Measurements from ENCODE around the gene RFX4. TPM values are rescaled to one million over a fixed set of nuclear protein-coding genes. Genes with fewer than 3 reads are reported as not detected.
"Not testable (repeated sequence)": the region's sequence is repeated elsewhere in the genome, so short reads cannot be mapped to it uniquely, and the experiment has no call there.

Gene RFX4
- total and polyA plus RNA-seq, 2 of the 13 experiments (the other 11 are each of a cell fraction or from before 2014, with no cell fraction given) = not detected

GRCh38 chr12:106690569-106691305 lies 107.9 kb downstream of the RFX4 start:
- DNase-seq (ENCODE audit: low spot score) (no peak), ATAC-seq (no peak), FAIRE-seq (no peak)
- in situ Hi-C loops (cut with HindIII; ENCODE audit: extremely low pct_ligation_motif_present, low pct_unique_long_range_greater_than_20kb) = no loop called here
- Histone ChIP-seq H2AFZ (ENCODE audit: low read length) (no peak overlapping the region), H3K79me2 (ENCODE audit: insufficient read depth, low read length) (no peaks in the 10 kb centered on the region), H3K36me3 (replicated peaks in 1 of 2; ENCODE audit: control insufficient read depth in 1 of 2, insufficient read depth in 2 of 2, low read length in 2 of 2) (no peaks in the 10 kb centered on the region), H3K4me3 (replicated peaks in 1 of 3; ENCODE audit: insufficient read depth in 1 of 3, low read depth in 2 of 3, low read length in 3 of 3) (no peak overlapping the region), H4K20me1 (ENCODE audit: insufficient read depth, low read length) (no peaks in the 10 kb centered on the region), H3K4me2 (ENCODE audit: low read depth, low read length) (no peak overlapping the region), H3K9me3 (ENCODE audit: low read length) (no peaks in the 10 kb centered on the region), H3K4me1 (ENCODE audit: insufficient read depth, low read length) (no peaks in the 10 kb centered on the region), H3K9ac (ENCODE audit: insufficient read depth, low read depth, low read length) (no peak overlapping the region), H3K27me3 (ENCODE audit: control insufficient read depth in 1 of 2, insufficient read depth in 2 of 2, low read length in 2 of 2) (peaks cover 0 to 6% of the 10 kb centered on the region in 2 experiments; a peak in 1 of 5 replicates), H3K27ac (ENCODE audit: extremely low read length, insufficient read depth, low read length) (no peak overlapping the region)
- BruUV-seq (replicated peaks) = no TSS peak
- TF ChIP-seq SOX13 (IDR thresholded peaks at IDR 0.05) (no peak), SOX13 (CRISPR knock-in tag; conservative IDR thresholded peaks at IDR 0.05 in 1 of 2, IDR thresholded peaks at IDR 0.05 in 1 of 2) (no peak), ZNF691 (CRISPR knock-in tag; IDR thresholded peaks at IDR 0.05; ENCODE audit: borderline replicate concordance, low read depth) (no peak), ZEB1 (IDR thresholded peaks at IDR 0.05; ENCODE audit: insufficient replicate concordance, low read depth) (no peak)
- intact Hi-C loops (cut with micrococcal nuclease; ENCODE audit: unreplicated experiment) = no loop called here
- CTCF ChIA-PET (ENCODE audit: low intra/inter-chr PET ratio, low total read pairs) = no interaction called here
- WGBS (ENCODE audit: low lambda C conversion rate) = no CpG with 5 or more reads among the region's 3 CpGs
- POLR2A ChIA-PET = no interaction called here

- in situ Hi-C loops (cut with HindIII; ENCODE audit: extremely low pct_ligation_motif_present, low pct_unique_long_range_greater_than_20kb); H3K4me3 ChIP-seq (replicated peaks in 1 of 3; ENCODE audit: insufficient read depth in 1 of 3, low read depth in 2 of 3, low read length in 3 of 3); H3K4me1 ChIP-seq (ENCODE audit: insufficient read depth, low read length); H3K9ac ChIP-seq (ENCODE audit: insufficient read depth, low read depth, low read length); FAIRE-seq; DNase-seq (ENCODE audit: low spot score); CTCF ChIA-PET (ENCODE audit: low intra/inter-chr PET ratio, low total read pairs); POLR2A ChIA-PET; H4K20me1 ChIP-seq (ENCODE audit: insufficient read depth, low read length); BruUV-seq (replicated peaks); H3K9me3 ChIP-seq (ENCODE audit: low read length); H3K27me3 ChIP-seq (ENCODE audit: control insufficient read depth in 1 of 2, insufficient read depth in 2 of 2, low read length in 2 of 2); H3K79me2 ChIP-seq (ENCODE audit: insufficient read depth, low read length); H3K4me2 ChIP-seq (ENCODE audit: low read depth, low read length); H3K27ac ChIP-seq (ENCODE audit: extremely low read length, insufficient read depth, low read length); ATAC-seq; H3K36me3 ChIP-seq (replicated peaks in 1 of 2; ENCODE audit: control insufficient read depth in 1 of 2, insufficient read depth in 2 of 2, low read length in 2 of 2); H2AFZ ChIP-seq (ENCODE audit: low read length); intact Hi-C loops (cut with micrococcal nuclease; ENCODE audit: unreplicated experiment): not testable (repeated sequence)
- 0 out of 2 replicates have a peak, but pooled peaks have one; percentile 17 for TF ChIP-seq CEBPB (IDR thresholded peaks at IDR 0.05; ENCODE audit: borderline replicate concordance, low read depth, low read length)
- whole genome bisulfite sequencing (ENCODE audit: low lambda C conversion rate) = 42% methylated on average over 6 of the region's 6 CpGs
Observed at GRCh38 chr12:106692033-106692432, 109.2 kb downstream of the RFX4 start.
